KBM-7 (cell line): Measurements from ENCODE around the gene PTPRM.
"Not testable (repeated sequence)": the region's sequence is repeated elsewhere in the genome, so short reads cannot be mapped to it uniquely, and the experiment has no call there.

ENCODE experiments used
- DNase-seq: peaks from one replicate; pipeline ENCODE4 v3.0.0-alpha.2; 2015
- in situ Hi-C: fragments of 300-500 bp; cut with MboI; formaldehyde crosslinking; loops from 2 replicates; pipeline ENCODE4 v1.14.3; 2020; ENCODE audit warnings: low sequenced_read_pairs, low pct_unique_long_range_greater_than_20kb, mixed read lengths

The PTPRM gene

DNA sequence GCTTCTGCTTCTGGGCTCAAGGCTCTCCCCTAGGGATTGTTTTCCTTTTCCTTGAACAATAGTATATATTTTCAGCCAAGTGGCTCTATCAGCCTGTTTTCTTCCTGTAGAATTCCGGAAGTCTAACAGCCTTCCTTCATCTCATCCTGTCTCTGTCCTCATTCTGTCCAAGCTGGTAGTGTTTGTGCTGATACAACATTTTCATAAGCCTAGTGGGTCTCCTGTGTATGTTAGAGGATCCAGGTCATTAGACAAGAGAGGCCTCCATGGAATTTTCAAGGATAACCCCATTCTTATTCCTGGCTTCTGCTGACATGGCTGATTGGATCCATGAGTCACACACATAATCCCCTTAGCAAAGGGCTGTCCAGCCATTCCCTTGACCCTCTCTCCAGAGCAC lies 467.6 kb downstream of the PTPRM start:
- no peak for DNase-seq
- in situ Hi-C loops = no loop called here

DNA sequence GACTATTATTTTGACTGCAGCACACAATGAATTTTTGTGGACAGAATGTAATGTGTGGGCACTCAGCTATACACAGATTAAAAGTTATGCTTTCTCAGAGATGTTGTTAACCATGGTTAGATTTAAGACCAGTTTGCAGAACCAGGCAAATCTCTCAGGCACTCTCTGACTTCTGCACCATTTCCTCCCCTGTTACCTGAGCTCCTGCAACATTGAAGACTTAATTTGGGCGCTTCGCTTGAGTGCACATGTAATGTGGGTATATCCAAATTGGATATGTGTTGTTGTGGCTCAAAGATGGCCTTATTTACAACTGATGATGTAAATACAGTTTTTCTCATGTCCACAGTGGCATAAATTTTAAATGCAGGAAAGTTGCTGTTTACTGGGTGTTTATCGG lies 469.4 kb downstream of the PTPRM start:
- no peak for DNase-seq
- in situ Hi-C loops = no loop called here

DNA sequence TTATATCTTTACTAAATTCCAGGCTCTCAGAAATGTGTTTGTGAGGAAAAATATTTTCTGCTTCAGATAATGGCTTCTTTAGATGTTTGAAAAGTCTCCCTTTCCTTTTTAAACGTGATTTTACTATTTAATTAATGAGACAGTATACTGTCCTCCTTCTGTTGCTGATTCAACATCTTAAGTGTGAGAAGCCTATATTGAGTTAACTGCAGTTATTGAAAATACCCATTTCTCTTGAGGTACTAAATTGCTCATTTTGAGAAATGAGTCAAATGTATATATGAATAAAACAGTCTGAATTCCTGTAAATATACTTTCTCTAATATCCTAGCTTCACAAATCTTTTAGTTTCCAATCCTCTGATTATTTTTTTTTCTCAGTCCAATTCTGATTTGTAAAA lies 470.2 kb downstream of the PTPRM start:
- no peak for DNase-seq
- in situ Hi-C loops = no loop called here

DNA sequence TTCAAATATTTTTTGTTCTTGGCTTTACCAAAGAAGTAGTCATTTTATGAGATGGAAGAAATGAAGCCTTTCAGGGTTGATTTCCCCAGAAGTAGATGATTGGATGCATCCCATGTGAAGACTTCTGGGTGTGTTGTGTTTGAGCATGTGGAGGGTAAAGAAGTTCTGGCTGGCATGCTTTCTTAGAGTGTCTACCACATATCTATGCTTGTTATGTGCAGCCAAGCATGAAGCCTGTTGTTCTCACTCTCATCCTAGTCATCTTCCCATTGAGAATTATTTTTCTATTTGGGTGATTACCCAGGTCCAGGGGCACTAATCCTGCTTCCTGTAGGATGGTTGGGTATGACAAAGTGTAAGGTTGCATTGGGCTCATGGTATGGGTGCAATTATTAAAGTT lies 472.9 kb downstream of the PTPRM start:
- in situ Hi-C loops = no loop called here

DNA sequence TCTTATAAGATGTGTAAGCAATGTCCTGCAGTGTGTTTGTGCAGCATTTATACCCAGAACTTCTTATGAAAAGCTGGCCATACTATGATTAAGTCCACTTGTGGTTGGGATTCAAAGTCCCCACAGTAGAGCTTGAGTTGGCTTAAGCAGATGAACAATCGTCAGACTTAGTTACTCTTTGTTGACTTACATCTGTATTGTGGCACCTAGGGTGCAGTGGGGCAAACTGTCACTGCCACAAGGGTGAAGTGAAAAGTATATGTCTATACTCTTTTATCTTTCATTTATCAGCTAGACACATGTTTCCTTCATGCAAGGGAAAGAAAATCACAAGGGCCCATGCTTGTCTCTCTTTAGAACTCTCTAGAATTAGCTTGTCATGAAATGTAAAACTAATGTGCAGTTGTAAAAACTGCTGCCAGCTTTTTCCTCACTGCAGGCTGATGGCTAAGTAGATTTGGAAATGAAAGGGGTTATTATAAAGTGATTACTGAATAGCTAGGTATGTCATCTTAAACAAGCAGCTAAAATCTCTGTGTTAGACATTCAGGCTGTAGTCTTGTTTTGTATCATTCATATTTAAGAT lies 474.5 kb downstream of the PTPRM start:
- DNase-seq = no peak
- in situ Hi-C loops = no loop called here

More for the DNA sequence above, 472.9 kb downstream of the PTPRM start:
- DNase-seq = no peak

DNA sequence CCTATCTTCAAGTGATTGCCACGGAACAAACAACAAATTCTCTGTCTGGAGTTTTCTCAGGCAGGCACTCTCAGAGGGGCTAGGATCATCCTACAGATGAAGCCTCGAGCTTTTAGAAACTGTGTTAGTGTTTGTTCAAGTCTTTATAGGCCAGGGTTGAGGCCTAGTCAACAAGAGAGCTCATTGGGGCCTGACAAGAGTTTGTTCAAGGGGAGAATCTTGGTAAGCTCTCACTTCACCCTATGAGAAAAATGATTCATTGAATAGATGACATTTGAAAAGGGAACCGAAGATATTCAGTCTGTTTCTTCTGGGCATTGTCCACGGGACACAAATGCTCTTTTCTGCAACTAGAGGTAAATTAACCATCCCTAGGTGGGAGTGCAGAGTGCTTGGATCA lies 476.9 kb downstream of the PTPRM start:
- in situ Hi-C loops = no loop called here
- DNase-seq = no peak

DNA sequence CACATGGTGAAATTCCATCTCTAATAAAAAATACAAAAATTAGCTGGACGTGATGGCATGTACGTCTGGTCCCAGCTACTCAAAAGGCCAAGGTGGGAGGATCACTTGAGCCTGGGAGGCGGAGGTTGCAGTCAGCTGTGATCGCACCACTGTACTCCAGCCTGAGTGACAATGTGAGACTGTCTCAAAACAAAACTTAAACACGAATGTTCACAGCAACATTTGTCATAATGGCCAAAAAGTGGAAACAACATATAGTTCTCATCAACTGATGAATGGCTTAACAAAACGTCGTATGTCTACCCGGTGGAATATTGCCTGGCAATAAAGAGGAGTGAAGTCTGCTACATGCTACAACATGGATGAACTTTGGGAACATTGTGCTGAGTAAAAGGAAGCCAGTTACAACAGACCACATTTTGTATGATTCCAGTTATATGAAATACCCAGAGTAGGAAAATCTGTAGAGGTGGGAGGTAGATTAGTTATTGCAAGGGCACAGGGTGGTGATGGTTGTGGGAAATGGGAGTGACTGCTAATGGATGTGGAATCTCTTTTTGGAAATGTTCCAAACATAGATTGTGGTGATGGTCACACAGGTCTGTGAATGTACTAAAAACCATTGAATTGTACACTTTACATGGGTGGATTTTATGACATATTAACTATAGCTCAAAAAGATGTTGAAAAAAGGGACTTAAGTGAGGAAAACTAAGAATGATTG lies 478.2 kb downstream of the PTPRM start:
- DNase-seq = no peak

DNA sequence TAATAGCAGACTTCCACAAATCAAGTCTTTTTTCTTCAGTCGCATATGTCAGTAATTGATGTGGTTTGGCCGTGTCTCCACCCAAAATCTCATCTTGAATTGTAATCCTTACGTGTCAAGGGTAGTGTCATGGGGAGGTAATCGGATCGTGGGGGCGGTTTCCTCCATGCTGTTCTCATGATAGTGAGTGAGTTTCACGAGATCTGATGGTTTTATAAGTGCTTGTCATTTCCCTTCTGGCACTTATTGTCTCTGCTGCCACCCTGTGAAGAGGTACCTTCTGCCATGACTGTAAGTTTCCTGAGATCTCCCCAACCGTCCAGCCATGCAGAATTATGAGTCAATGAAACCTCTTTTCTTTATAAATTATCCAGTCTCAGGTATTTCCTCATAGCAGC lies 478.8 kb downstream of the PTPRM start:
- in situ Hi-C loops = no loop called here
- DNase-seq = no peak

More for the DNA sequence above, 478.2 kb downstream of the PTPRM start:
- in situ Hi-C loops = no loop called here

DNA sequence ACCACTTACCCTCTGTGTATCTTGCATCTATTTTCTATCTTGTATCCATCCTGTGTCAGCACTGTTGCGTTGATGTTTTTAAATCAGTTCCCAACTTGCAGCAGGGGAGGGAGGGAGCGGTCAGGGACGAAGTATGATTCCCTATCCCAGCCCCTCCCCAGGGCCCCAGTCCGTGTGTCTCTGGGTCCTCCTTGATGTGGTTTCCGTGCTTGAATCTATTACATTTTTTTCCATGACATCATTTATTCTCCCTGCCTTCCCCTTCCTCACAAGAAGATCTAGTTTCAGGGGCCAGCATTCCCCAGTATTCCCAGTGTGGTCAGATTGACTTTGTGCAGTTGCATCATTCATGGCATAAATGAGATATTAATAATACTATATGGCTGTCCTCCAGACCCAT lies 479.3 kb downstream of the PTPRM start:
- no peak for DNase-seq
- in situ Hi-C loops = no loop called here

DNA sequence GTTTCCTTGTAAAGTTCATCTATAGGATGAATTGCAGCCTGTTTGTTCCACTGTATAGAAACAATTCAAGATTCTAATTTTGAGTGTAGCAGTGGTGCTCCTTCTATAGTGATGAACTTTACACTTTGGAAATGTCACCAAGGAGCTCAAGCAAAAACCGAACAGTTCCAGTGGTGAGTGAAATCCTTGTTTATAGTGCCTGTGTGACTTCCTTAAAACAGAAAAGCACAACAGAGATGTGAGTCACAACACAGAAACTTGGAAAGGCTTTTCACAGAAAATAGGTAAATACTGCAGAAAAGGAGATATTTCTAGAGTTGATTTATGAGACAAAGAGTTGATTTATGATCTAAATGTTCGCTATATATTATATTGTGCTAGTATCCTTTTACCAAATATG lies 482.0 kb downstream of the PTPRM start:
- in situ Hi-C loops = no loop called here
- DNase-seq = no peak

DNA sequence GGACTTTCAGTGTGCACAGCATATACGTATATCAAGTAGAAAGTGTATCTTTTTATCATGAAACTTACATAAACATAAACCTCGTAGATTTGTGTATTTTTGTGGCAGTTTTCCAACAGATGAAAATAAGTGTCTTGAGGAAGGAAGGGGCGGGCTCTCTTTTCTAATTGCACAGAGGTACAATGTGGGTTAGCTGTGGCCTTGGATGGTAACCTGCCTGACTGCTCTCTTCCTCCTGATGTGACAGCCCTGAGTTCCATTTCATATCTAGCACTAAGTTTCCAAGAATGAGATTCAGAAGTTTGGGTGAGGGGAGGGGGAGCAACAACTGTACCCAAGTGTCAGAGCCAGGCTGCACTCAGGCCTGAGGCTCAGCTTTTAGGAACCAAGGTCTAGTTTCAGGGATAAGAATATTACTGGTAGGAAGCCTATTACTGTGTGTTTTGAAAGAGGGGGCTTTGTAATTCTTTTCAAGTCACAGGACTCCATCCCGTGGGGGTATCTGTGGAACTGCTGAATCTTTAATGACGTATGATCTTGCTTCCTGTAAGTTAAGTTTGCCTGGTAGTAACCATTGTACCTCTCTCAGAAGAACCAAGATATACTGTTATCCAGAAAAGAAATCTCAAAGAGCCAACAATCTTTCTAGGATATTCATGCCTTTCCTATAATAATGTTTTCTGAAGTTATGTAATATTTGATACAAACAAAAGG lies 483.7 kb downstream of the PTPRM start:
- no peak for DNase-seq
- in situ Hi-C loops = no loop called here

DNA sequence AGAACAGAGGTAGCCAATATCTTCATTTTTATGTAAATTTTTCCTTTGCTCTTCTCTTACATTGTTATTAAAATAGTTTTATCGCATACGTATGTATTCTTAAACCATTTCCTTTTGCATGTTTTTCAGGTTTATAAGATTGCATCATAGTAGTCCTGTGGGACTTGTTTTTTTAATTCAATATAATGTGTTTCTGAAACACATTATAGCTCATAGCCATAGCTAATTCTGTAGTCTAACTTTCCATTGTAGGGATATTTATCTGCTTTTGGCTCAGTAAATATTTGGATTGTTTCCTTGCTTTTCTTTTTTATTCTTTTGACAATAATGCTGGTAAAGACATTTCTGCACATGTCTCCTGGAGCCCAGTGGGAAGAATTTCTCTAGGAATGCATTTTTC lies 484.3 kb downstream of the PTPRM start:
- no peak for DNase-seq
- in situ Hi-C loops = no loop called here

DNA sequence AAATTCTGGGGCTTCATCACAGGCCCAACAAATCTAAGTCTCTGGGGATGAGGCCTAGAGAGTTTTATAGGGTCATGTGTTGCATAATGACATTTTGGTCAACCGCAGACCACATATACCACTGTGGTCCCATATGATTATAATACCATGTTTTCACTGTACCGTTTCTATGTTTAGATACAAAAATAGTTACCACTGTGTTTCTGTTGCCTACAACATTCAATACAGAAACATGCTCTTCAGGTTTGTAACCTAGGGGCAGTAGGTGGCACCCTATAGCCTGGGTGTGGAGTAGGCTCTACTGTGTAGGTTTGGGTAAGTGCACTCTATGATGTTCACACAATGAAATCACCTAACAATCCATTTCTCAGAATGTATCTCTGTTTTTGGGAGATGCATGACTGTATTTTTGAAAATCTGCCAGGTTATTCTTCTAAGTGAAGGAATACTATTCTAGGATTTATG lies 485.2 kb downstream of the PTPRM start:
- in situ Hi-C loops = no loop called here
- DNase-seq = peak; percentile 33

DNA sequence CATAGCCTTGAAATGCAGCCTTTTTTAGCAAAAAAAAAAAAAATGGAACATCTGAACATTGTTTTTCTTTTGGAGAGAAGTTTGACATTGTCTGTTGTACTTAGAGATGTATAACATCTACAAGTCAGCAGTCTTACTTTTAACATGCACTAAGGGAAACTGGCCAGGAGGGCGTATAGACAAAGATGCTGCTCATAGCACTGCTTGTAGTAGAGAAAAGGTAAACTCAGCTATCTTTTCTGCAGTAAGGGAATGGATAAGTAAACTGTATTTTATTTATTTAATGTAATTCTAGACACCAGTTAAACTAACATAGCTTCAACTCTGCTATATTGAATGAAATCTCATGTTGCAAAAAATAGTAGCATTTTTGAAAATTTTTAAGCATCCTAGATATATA lies 489.6 kb downstream of the PTPRM start:
- no peak for DNase-seq
- in situ Hi-C loops = no loop called here

DNA sequence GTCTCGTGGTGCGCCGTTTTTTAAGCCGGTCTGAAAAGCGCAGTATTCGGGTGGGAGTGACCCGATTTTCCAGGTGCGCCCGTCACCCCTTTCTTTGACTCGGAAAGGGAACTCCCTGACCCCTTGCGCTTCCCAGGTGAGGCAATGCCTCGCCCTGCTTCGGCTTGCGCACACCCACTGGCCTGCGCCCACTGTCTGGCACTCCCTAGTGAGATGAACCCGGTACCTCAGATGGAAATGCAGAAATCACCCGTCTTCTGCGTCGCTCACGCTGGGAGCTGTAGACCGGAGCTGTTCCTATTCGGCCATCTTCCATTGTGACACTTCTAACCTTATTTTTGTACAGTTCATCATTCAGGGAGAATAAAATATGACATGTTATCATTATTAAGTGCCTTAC lies 496.0 kb downstream of the PTPRM start:
- DNase-seq, in situ Hi-C loops: not testable (repeated sequence)

DNA sequence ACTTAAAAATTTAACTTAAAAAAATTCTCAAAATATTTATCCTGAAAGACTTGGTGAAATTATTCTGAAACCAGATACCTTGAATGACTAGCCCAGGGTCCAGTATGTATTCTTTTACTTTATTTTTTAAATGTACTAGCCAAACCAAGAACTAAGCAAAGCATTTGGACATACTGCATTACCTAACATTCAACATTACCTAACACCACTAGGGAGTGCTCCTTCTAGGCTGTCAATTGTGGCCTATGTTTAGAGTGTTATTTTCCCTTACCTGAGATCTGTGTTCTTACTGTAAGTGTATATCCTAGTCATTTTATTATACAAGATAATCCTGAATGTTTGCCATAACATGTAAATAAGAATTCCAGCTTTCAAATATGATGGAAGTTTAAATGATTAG lies 496.6 kb downstream of the PTPRM start:
- DNase-seq = no peak
- in situ Hi-C loops = no loop called here

DNA sequence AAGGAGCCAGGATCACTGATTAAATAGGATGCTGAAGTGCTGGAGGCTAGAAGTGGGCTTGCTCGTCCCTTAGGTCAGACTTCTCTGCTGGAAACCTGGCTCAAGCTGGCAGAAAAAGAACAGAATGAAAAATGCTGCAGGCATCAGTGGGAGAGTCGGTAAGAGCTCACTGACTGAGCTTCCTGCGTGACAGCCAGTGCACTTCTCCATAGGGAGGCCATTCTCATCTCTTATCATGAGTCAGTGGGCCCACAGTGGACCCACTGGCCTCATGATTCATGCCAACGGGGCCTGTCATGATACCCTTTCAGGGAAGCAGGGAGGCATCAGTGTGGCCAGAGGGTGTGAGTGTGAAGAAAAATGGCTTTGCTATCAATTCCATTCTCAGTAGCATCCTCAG lies 498.2 kb downstream of the PTPRM start:
- no peak for DNase-seq

DNA sequence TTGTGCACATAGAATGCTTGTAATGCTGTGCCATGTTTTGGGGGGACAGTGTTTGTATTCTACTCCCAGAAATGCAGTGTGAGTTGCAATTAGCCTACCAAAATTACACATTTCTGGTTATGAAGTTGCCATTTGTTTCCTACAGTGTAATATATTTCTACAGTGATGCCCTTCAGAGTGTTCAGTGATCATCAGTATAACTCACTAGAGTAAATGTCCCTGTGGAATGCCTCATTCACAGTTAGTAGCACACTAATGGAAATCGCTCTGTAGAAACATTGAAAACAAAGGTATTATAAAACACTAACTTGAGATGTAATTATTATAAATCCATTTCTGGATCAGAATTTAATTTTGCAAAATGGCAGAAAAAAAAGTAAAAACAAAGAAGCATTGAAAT lies 498.7 kb downstream of the PTPRM start:
- DNase-seq = no peak
- in situ Hi-C loops = no loop called here

More for the DNA sequence above, 498.2 kb downstream of the PTPRM start:
- in situ Hi-C loops = no loop called here

DNA sequence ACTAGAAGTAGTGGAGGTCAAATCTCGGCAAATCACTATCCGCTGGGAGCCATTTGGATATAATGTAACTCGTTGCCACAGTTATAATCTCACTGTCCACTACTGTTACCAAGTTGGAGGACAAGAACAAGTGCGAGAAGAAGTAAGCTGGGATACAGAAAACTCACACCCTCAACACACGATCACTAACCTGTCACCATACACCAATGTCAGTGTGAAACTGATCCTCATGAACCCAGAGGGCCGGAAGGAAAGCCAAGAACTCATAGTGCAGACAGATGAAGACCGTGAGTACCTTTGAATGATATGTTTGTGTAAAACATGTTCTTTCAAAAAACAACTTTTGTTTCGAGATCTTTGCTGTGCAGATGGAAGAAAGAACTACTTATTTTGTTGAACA lies 502.6 kb downstream of the PTPRM start:
- DNase-seq = no peak
- in situ Hi-C loops = no loop called here

DNA sequence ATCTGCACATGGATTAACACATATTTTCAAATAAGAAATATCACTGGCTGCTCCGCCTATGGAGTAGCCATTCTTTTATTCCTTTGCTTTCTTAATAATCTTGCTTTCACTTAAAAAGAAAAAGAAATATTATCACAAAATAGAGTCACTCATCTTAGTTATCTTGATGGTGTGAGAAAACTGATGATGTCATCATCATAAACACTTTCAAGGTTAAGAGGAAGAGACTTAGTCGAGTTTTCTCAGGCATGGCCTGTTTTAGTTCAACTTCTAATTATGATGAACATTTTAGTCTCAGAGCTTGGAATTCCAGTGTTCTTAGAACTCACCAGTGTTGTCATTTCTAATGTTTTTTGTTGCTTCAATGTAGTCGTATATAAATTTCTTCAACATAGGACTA lies 506.1 kb downstream of the PTPRM start:
- no peak for DNase-seq
- in situ Hi-C loops = no loop called here
